Measurements from ENCODE around the gene LMX1B.

The LMX1B gene

GRCh38 chr9:126671381-126671831, 57.7 kb downstream of the LMX1B start:
- H3K4me3 ChIP-seq (ENCODE audit: low read depth, low read length): no peak overlapping the region
- no peak for DNase-seq (ENCODE audit: low read depth)

DNA sequence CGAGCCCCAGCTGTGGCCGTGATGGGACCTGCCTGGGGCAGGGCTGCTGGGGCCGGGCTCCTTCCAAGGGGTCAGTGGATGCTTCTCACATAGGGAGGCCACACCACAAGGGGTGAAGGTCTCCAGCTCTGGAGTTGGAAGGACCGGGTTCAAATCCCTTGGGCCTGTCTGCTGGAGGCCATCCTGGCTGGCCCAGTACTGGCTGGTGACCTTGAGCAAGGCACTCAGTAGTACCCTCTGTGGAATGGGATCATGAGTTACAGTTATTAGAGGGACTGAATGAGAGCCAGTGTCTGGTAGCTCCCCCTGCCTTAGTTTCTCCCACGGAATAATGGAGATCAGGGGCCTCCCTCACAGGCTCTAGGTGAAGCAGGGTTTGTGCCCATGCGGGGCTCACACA, 58.3 kb downstream of the LMX1B start:
- no peak overlapping the region for H3K4me3 ChIP-seq (ENCODE audit: low read depth, low read length)

DNA sequence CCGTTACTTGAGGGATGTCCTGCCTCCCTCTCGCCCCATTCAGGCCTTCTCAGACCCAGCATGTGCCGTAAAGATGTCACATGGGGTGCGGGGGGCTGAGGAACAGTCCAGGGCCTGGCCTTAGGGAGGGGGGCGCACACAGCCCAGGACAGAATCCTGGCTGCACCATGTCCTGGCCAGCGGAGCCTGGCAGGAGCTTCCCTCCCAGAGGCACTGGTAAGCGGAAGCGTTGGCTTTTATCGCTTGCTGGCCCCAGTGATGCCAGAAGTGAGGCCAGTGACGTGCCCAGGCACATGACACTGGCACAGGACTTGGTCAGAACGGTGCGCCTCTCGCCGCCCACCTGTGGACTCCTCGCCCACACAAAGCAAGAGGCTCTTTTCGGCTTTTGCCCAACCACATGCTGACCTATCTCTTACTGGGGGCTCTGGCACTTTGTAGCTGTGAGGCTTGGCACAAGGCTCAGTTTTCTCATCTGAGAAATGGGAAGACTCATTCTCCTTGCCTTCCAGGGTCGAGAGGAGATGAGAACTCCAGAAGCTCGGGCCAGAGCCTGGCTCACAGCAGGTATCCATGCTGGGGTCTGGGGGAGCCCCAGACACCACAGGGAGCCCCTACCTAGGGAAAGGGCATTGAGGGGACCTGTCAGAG, 59.0 kb downstream of the LMX1B start:
- no peak overlapping the region for H3K4me3 ChIP-seq (ENCODE audit: low read depth, low read length)
- no peak for DNase-seq (ENCODE audit: low read depth)

More for the DNA sequence above, 58.3 kb downstream of the LMX1B start:
- DNase-seq (ENCODE audit: low read depth): no peak

DNA sequence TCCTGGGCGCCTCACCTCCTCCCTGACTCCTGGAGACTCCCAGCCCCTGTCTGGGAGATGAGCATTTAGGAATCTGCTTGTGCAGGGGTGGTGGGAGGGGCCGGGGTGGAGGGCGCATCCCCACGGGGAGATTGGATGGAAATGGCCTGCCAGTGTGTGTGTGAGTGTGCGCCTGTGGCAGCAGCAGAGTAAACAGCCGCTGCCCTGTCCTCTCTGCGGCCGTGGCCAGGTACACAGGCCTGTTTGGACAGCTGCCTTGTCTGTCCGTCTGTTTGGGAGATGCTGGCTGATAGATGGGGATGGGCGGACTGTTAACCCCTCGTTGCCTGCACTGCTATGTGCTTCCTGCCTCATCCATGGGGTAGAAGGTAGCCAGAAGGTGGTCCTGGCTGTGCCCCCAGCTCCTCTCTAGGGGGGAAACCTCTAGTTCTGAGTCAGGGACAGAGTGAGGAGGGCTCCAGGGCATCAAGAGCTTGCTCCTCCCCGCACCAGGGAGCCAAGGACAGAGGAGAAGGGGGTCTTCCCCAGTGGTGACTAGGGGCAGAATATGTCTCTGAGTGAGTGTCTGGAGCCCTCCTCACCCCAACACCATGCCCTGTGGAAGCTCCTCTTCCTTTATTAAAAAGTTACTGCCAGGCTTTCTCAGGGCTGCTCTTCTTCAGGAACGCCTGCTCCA, 60.1 kb downstream of the LMX1B start:
- no peak overlapping the region for H3K4me3 ChIP-seq (ENCODE audit: low read depth, low read length)
- peak; percentile 3 for DNase-seq (ENCODE audit: low read depth)

- no peak for DNase-seq (ENCODE audit: low read depth)
- no peak overlapping the region for H3K4me3 ChIP-seq (ENCODE audit: low read depth, low read length)
These were observed 60.8 kb downstream of the LMX1B start for GRCh38 chr9:126674365-126675146.

DNA sequence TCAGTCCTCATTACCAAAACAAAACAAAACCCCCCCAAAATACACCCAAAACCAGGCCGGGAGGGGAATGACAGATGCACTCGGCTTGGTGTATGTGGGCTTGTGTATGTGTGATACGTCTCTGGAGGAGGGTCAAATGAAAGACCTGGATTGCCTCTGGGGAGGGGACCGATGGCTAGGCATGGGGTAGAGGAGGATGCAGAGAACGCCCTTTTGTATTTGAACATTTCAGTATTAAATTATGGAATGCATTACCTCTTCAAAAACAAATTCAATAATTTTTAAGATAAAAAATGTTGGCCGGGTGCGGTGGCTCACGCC, 61.4 kb downstream of the LMX1B start:
- DNase-seq (ENCODE audit: low read depth): no peak
- no peak overlapping the region for H3K4me3 ChIP-seq (ENCODE audit: low read depth, low read length)

DNA sequence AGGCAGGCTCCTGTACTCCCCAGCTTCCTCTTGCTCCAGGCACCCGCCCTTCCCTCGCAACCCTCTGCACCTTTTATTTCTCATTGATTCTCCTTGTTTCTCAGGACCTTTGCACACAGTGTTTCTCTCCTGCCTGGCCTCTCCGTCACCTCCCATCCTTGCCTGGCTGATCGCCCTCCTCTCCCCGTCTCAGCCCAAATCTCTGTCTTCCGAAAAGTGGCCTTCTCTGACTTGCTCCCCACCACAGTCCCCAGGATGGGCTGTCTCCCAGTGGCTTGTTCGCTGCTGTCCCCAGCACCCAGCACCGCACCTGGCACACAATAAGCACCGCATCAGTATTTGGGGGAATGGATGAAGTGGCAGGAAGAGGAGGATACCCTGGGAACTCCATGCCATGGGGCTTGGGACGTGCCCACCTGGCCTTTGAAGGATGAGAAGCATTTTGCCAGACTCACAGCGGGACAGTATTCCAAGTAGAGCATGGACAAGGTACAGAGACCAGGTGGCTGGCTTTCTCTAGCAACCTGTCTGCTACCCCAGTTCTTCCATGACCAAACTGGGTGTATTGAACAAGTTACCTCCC, 62.5 kb downstream of the LMX1B start:
- no peak for DNase-seq (ENCODE audit: low read depth)
- no peak overlapping the region for H3K4me3 ChIP-seq (ENCODE audit: low read depth, low read length)

- no peak overlapping the region for H3K4me3 ChIP-seq (ENCODE audit: low read depth, low read length)
- DNase-seq (ENCODE audit: low read depth): no peak
These were observed 63.0 kb downstream of the LMX1B start for GRCh38 chr9:126676685-126677143.

DNA sequence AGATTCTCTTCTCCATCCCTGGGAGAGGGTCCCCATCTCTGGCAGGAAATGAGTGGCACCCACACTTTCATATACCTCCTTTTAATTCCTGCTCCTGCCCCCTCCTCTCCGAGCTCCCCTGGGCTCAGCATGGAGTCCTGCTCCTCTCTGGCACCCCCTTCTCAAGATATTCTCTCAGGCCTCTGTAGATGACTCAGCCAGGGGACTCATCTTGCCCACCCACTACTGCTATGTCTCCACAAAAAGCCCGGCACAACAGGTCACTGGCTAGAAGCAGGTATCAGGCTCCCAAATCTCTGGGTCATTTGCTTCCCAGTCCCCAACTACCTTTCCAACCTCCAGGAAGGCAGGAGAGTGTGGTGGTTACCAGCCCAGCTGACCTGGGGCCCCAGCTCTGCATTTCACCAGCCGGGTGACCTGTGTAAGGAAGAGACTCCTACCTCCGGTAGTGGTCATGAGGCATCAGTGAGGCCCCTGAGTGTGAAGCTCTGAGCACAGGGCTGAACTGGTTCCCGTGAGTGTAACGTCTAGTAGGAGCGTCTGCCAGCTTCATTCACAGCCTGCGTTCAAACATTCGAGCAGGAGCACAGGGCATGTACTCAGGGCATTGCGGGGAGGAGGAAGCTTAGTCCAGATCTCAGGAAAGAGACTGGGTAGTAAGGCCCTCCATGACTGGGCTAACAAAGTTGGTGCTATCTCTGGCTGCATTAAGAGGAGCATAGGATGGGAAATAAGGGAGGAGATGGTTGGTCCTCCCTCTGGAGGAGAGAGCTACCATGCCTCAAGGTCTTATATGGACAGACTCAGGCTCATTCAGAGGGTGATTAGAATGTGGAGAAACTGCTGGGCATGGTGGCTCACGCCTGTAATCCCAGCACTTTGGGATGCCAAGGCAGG, 63.7 kb downstream of the LMX1B start:
- no peak overlapping the region for H3K4me3 ChIP-seq (ENCODE audit: low read depth, low read length)

GRCh38 chr9:126678989-126679388, 65.3 kb downstream of the LMX1B start:
- DNase-seq (ENCODE audit: low read depth): no peak
- no peak overlapping the region for H3K4me3 ChIP-seq (ENCODE audit: low read depth, low read length)

More for the DNA sequence above, 63.7 kb downstream of the LMX1B start:
- no peak for DNase-seq (ENCODE audit: low read depth)

GRCh38 chr9:126681336-126681735, 67.6 kb downstream of the LMX1B start:
- H3K4me3 ChIP-seq (ENCODE audit: low read depth, low read length): no peak overlapping the region
- no peak for DNase-seq (ENCODE audit: low read depth)

DNA sequence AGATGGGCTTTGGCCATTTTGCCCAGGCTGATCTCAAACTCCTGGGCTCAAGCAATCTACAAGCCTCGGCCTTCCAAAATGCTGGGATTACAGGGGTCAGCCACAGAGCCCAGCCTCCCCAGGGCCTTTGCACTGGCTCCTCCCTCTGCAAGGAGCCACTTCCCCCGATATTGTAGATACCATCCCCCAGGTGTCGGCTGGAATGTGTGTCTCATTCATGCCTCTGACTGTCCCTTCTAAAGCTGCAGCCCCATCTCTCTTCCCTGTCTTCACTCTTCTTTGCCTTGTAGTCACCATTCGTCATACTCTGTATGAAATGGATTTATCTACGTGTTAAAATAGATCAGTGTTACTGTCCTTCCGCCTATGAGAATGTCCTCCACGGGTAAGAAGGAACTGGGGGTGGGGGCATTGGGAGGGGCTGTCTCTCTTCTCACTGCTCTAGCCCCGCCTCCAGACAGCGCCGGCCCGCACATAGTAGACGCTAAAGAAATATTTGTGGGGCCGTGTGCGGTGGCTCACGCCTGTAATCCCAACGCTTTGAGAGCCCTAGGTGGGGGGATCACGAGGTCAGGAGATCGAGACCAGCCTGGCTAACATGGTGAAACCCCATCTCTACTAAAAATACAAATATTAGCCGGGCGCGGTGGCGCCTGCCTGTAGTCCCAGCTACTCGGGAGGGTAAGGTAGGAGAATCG, 68.5 kb downstream of the LMX1B start:
- H3K4me3 ChIP-seq (ENCODE audit: low read depth, low read length): no peak overlapping the region
- no peak for DNase-seq (ENCODE audit: low read depth)

DNA sequence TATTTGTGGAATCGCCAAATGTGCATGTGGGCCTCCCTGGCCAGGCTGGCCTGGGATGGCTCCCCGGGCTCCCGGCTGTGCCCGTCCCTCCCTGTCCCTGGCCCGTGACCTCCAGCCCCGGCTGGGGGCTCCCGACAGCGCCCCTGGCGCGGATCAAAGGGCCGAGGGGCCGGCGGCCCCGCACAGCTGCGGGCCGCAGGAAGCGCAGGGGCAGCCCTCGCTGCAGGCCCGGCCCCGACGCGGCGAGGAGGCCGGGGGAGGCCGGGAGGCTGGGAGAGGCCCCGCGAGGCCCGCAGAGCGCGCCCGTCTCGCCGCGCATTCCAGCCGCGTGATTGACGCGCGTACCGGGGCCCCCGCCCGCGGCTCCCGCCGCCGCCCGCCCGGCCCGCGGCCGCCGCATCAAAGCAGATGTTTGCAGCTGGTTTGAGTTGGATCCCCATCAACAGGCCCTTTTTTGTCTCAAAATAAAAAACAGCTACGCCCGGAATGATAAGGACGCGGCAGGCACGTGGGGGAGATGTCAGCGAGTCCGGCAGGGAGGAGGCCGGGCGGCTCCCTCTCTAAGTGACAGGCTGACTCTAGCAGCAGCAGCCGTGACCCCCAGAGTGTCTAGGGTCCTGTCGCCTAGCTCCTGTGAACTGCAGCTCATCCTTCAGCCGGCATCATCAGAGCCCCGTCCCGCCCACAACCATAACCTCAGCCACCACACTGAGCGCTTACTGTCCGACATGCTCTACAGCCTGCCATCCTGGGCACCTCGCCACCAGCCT, 69.4 kb downstream of the LMX1B start:
- H3K4me3 ChIP-seq (ENCODE audit: low read depth, low read length): no peak overlapping the region
- no peak for DNase-seq (ENCODE audit: low read depth)

- DNase-seq (ENCODE audit: low read depth): no peak
- no peak overlapping the region for H3K4me3 ChIP-seq (ENCODE audit: low read depth, low read length)
These were observed 69.9 kb downstream of the LMX1B start for GRCh38 chr9:126683698-126684044.

DNA sequence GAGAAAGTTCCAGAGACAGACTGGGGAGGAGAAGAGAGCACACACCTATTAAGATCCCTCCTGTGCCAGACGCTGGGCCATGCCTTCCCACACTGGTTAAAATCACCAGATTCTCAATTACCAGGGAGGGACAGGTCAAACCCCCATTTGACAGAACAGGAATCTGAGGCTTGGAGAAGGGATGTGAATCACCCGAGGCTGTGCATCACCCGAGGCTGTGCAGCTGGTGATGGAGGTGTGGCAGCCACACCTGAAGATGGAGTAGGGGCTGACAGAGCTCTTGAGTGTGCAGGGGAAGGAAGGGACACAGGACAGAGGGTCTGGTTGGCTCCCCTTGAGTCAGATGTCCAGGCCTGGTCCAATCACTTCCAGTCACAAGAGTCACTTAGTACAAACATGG, 70.6 kb downstream of the LMX1B start:
- DNase-seq (ENCODE audit: low read depth): no peak
- no peak overlapping the region for H3K4me3 ChIP-seq (ENCODE audit: low read depth, low read length)

- H3K4me3 ChIP-seq (ENCODE audit: low read depth, low read length): no peak overlapping the region
- DNase-seq (ENCODE audit: low read depth): no peak
These were observed 71.3 kb downstream of the LMX1B start for GRCh38 chr9:126684965-126685465.

- H3K4me3 ChIP-seq (ENCODE audit: low read depth, low read length): no peak overlapping the region
- no peak for DNase-seq (ENCODE audit: low read depth)
These were observed 74.3 kb downstream of the LMX1B start for GRCh38 chr9:126687930-126688461.

DNA sequence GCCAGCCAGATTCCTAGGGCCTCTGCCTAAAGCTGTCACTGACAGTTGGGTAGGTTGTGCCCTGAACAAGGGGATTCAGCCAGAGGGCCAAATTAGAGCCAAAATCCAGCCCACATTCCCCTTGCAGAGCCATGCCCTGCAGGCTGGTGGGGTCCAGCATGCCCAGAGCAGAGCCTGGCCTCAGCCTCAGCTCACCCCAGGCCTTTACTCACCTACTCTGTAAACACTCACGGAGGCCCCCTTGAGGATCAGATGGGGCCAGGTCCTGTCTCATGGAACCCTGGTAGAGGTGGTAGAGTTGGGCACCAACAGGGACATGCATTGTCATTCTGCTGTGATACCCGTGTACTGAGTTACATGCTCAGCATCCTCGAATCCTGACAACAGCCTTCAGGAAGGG, 74.9 kb downstream of the LMX1B start:
- H3K4me3 ChIP-seq (ENCODE audit: low read depth, low read length): no peak overlapping the region
- DNase-seq (ENCODE audit: low read depth): no peak
